Measurements from ENCODE around the gene MXD3. TPM values are rescaled to one million over a fixed set of nuclear protein-coding genes. Genes with fewer than 3 reads are reported as not detected.
"Not testable (repeated sequence)": the region's sequence is repeated elsewhere in the genome, so short reads cannot be mapped to it uniquely, and the experiment has no call there.

Gene MXD3
- total and polyA plus RNA-seq, 2 donors: 4.0 to 11.3 TPM

DNA sequence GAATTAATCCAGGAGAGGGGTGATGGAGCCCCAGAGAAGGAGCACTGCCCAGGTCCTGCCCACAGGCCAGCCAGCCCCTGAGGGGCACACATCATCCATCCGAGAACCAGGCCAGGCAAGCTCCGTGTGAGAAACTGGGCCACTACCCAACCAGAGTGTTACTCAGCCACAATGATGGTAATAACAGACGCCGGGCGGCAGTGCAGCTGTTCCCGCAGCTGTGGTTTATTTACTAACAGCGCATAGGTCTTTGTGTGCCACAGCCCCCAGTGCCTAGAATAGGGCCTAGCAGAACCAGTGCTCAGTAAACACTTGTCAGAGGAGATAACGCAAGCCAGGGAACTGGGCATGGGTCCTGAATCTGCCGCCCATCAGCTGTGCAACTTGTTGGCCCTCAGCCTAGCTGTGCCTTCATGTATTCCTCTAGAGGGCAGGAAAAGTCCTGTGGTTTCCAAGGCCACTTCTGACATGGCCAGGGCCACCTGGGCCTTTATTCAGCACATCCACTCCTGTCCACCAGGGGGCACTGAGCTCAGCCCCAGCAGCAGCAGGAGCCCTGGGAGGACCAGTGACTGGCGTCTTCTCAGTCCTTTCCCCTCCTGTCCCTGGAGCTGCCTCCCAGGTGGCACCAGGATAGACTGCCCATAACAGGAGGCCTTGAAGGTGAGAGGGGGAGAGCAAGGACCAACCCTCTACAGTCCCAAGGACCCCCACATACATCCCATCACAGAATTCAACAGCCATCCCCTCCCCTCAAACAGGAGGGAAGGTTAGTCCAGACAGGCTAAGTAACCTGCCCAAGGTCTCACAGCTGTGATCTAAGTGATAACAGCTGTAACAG lies 2.1 kb downstream of the MXD3 start:
- no peak for DNase-seq (ENCODE audit: extremely low spot score)
- Histone ChIP-seq H3K4me1 (ENCODE audit: insufficient read depth) (no peaks in the 10 kb centered on the region), H3K4me3 (ENCODE audit: low read depth, low read length) (no peak overlapping the region), H3K36me3 (ENCODE audit: insufficient read depth) (no peaks in the 10 kb centered on the region), H3K27ac (ENCODE audit: low read depth) (no peak overlapping the region)
- WGBS: 64% methylated on average over 10 of the region's 10 CpGs

DNA sequence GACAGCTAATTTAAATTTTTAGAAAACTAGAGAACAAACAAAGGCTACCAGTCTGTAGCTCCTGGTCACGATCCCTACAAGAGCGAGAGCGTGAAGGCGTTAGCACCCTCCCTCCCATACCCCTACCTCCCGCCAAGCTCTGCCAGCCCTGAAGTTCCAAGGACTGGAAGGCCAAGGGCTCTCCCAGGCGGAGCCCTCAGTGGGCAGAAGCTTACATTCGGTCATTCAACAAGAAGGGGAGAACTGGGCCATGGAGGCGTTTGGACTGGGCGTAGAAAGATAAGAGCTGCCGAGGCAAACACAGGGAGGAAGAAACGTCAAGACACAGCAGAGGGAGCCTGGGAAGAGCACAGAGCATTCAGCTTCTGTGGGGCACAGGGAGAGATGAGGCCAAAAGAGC lies 3.0 kb downstream of the MXD3 start:
- WGBS: 88% methylated on average over 11 of the region's 11 CpGs
- Histone ChIP-seq H3K4me3 (ENCODE audit: low read depth, low read length) (no peak overlapping the region), H3K36me3 (ENCODE audit: insufficient read depth) (no peaks in the 10 kb centered on the region), H3K27ac (ENCODE audit: low read depth) (no peak overlapping the region), H3K4me1 (ENCODE audit: insufficient read depth) (no peaks in the 10 kb centered on the region)
- DNase-seq (ENCODE audit: extremely low spot score): no peak

GRCh38 chr5:177307544-177308363 lies 3.9 kb downstream of the MXD3 start:
- 84% methylated on average over 43 of the region's 43 CpGs for WGBS
- DNase-seq (ENCODE audit: extremely low spot score): no peak

GRCh38 chr5:177306674-177307543 lies 4.8 kb downstream of the MXD3 start:
- H3K27ac ChIP-seq (ENCODE audit: low read depth): no peak overlapping the region
- WGBS: 79% methylated on average over 15 of the region's 15 CpGs
- DNase-seq (ENCODE audit: extremely low spot score): no peak
- H3K36me3 ChIP-seq (ENCODE audit: insufficient read depth): no peaks in the 10 kb centered on the region
- H3K4me1 ChIP-seq (ENCODE audit: insufficient read depth): peaks cover 2% of the 10 kb centered on the region
- no peak overlapping the region for H3K4me3 ChIP-seq (ENCODE audit: low read depth, low read length)

More at GRCh38 chr5:177307544-177308363, 3.9 kb downstream of the MXD3 start:
- Histone ChIP-seq H3K4me3 (ENCODE audit: low read depth, low read length) (no peak overlapping the region), H3K4me1 (ENCODE audit: insufficient read depth) (no peaks in the 10 kb centered on the region), H3K36me3 (ENCODE audit: insufficient read depth) (no peaks in the 10 kb centered on the region), H3K27ac (ENCODE audit: low read depth) (no peak overlapping the region)

DNA sequence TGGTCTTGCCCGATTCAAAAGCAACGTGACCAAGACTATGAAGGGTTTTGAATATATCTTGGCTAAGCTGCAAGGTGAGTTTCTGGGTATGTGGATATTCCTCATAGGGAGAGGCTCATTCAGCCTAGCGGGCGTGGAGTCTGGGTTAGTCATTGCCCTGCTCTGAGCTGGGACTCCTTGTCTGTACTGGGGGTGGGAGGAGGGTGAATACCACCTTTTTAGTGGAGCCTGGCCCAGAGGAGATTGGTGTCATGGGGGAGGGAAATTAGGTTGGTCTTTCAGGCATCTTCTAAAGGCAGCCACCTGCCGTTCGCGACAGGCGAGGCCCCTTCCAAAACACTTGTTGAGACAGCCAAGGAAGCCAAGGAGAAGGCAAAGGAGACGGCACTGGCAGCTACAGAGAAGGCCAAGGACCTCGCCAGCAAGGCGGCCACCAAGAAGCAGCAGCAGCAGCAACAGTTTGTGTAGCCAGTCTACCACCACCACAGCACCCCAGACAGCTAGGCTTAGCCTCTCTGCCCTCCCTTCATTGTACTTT lies 5.5 kb downstream of the MXD3 start:
- not testable (repeated sequence) for H3K4me1 ChIP-seq (ENCODE audit: insufficient read depth); DNase-seq (ENCODE audit: extremely low spot score); H3K4me3 ChIP-seq (ENCODE audit: low read depth, low read length); H3K36me3 ChIP-seq (ENCODE audit: insufficient read depth); H3K27ac ChIP-seq (ENCODE audit: low read depth)
- 87% methylated on average over 11 of the region's 11 CpGs for WGBS

- Histone ChIP-seq H3K36me3 (ENCODE audit: insufficient read depth) (no peaks in the 10 kb centered on the region), H3K27ac (ENCODE audit: low read depth) (no peak overlapping the region), H3K4me3 (ENCODE audit: low read depth, low read length) (peak overlapping the region; percentile 88), H3K4me1 (ENCODE audit: insufficient read depth) (peaks cover 2% of the 10 kb centered on the region)
- no peak for DNase-seq (ENCODE audit: extremely low spot score)
- WGBS: 40% methylated on average over 19 of the region's 19 CpGs
Measured at GRCh38 chr5:177304392-177305119, 7.1 kb downstream of the MXD3 start.

GRCh38 chr5:177303925-177304391 lies 7.7 kb downstream of the MXD3 start:
- WGBS: under 1% methylated on average over 25 of the region's 25 CpGs
- H3K27ac ChIP-seq (ENCODE audit: low read depth): no peak overlapping the region
- H3K4me1 ChIP-seq (ENCODE audit: insufficient read depth): peaks cover 2% of the 10 kb centered on the region
- H3K4me3 ChIP-seq (ENCODE audit: low read depth, low read length): peak overlapping the region; percentile 88
- no peaks in the 10 kb centered on the region for H3K36me3 ChIP-seq (ENCODE audit: insufficient read depth)
- no peak for DNase-seq (ENCODE audit: extremely low spot score)

DNA sequence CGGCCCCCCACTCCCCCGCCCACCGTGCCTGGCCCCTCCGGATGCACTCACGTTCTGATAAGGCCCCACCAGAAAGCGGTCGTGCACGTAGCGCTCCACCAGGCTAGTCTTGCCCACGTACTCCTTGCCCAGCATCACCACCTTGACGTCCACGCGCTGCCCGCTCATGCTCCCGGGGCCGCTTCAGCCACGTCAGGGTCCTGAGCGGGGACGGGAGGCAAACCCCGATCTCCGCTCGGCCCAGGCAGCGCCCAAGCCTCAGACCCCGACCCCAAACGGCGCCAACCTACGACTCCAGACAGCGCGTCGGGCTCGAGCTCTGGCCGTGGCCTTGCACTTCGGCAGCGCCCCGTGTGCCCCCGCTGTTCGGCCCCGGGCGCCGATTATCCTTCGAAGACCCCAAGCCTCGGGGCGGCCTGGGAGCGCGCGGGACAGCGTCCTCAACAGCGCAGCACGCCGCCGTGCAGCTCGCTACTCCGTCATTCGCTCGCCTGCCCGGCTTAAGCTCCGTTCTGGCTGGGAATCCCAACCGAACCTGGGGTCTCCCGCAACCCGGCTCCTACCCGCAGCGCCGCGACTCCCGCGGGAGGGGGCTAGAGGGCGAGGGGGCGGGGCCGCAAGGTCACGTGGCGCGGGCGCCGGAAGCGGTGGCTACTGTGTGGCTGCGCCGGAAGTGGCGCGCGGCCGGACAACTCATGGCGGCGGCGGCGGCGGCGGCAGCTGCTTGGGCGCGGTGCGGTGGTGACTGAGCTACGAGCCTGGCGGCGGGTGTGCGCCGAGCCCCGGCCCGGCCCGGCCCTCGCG lies 8.4 kb downstream of the MXD3 start, which contains the start of the genes PRELID1 and RAB24:
PRELID1 (plus strand) TSS at position 679 of the 804 bp plus-strand sequence. CDS start 187 bp downstream, outside the sequence.
RAB24 (minus strand) TSS at position 599 of the 804 bp plus-strand sequence; CDS start at position 168, 431 bp downstream.
- peak; percentile 60 for DNase-seq (ENCODE audit: extremely low spot score)
- Histone ChIP-seq H3K4me1 (ENCODE audit: insufficient read depth) (peaks cover 2% of the 10 kb centered on the region), H3K4me3 (ENCODE audit: low read depth, low read length) (peak within 1 kb of the TSS; percentile 88), H3K36me3 (ENCODE audit: insufficient read depth) (no peaks in the 10 kb centered on the region), H3K27ac (ENCODE audit: low read depth) (peak within 1 kb of the TSS; percentile 11)
- under 1% methylated on average over 100 of the region's 100 CpGs for WGBS

DNA sequence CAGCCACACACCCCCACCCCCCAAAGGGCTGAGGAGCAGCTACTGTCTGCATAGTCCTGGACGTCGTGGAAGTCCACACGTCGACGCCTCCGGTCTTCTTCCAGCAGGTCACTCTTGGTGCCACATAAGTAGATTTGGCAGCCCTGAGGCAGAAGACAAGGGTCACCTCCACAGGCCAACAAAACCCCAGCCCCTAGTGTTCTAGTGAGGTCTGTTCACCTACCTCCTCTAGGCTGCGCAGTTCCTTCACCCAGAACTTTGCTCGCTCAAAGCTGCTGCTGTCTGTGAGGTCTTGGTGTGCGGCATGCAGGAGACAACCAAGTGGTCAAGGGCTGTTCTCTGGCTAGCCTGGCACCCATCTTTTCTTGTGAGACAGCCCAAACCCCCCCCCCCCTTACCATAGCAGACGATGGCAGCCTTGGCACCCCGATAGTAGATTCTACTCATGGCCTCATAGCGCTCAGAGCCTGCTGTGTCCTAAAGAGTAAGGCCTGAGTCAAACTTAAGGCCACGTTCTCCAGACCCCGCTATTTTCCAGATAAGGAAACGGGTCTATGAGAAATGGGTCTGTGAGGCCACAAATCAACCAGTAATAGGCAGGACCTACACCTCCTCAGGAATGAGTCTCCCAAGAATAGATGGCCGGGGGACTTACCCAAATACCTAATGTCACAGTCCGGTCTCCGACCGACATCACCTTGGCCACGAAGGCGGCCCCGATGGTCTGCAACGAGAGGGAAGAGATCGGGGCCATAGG lies 9.2 kb downstream of the MXD3 start:
- DNase-seq (ENCODE audit: extremely low spot score): no peak
- Histone ChIP-seq H3K27ac (ENCODE audit: low read depth) (no peak overlapping the region), H3K36me3 (ENCODE audit: insufficient read depth) (no peaks in the 10 kb centered on the region), H3K4me1 (ENCODE audit: insufficient read depth) (peaks cover 2% of the 10 kb centered on the region), H3K4me3 (ENCODE audit: low read depth, low read length) (peak overlapping the region; percentile 88)
- 29% methylated on average over 24 of the region's 24 CpGs for WGBS

- peak; percentile 45 for DNase-seq (ENCODE audit: extremely low spot score)
- 68% methylated on average over 7 of the region's 7 CpGs for WGBS
- peaks cover 2% of the 10 kb centered on the region for H3K4me1 ChIP-seq (ENCODE audit: insufficient read depth)
- H3K4me3 ChIP-seq (ENCODE audit: low read depth, low read length): no peak overlapping the region
- no peak overlapping the region for H3K27ac ChIP-seq (ENCODE audit: low read depth)
- no peaks in the 10 kb centered on the region for H3K36me3 ChIP-seq (ENCODE audit: insufficient read depth)
Measured at GRCh38 chr5:177301503-177302165, 10.1 kb downstream of the MXD3 start.

GRCh38 chr5:177300951-177301350 lies 10.7 kb downstream of the MXD3 start:
- no peak overlapping the region for H3K4me3 ChIP-seq (ENCODE audit: low read depth, low read length)
- H3K36me3 ChIP-seq (ENCODE audit: insufficient read depth): no peaks in the 10 kb centered on the region
- H3K4me1 ChIP-seq (ENCODE audit: insufficient read depth): peaks cover 2% of the 10 kb centered on the region
- 91% methylated on average over 2 of the region's 2 CpGs for WGBS
- no peak overlapping the region for H3K27ac ChIP-seq (ENCODE audit: low read depth)
- no peak for DNase-seq (ENCODE audit: extremely low spot score)
